Activated CD8-positive, alpha-beta T cell treated with anti-CD3 and anti-CD28 coated beads for 36 hours (primary cell): ENCODE measurements around the gene NDNF. TPM values are rescaled to one million over a fixed set of nuclear protein-coding genes. Genes with fewer than 3 reads are reported as not detected.

Experiments
- ATAC-seq: fragments of 200-7000 bp; cut with Tn5 transposase; one replicate; pipeline ENCODE4 v1.10.0; 2021; ENCODE audit warnings: mild to moderate bottlenecking, moderate library complexity
- CTCF ChIA-PET: fragments of 350-600 bp; sonication (Branson Sonifier 250); formaldehyde crosslinking; loops from one replicate; lab custom pipeline; 2021; ENCODE audit warnings: antibody characterized with exemption; lab: Charles Lee
- POLR2A ChIA-PET: fragments of 350-600 bp; sonication (Branson Sonifier 250); formaldehyde crosslinking; loops from one replicate; lab custom pipeline; 2021; ENCODE audit warnings: antibody characterized with exemption; lab: Charles Lee
- DNase-seq: peaks from one replicate; pipeline ENCODE4 v3.0.0-alpha.2; 2020
- H3K27ac Mint-ChIP-seq: one replicate; pipeline ENCODE4 v1.8.0; 2021; ENCODE audit warnings: mild to moderate bottlenecking, mixed read lengths
- H3K27me3 Mint-ChIP-seq: one replicate; pipeline ENCODE4 v1.8.0; 2021; ENCODE audit warnings: mixed read lengths
- H3K36me3 Mint-ChIP-seq: one replicate; pipeline ENCODE4 v1.8.0; 2021; ENCODE audit warnings: low read depth, mixed read lengths
- H3K4me1 Mint-ChIP-seq: one replicate; pipeline ENCODE4 v1.8.0; 2021; ENCODE audit warnings: low read depth, mixed read lengths
- H3K4me3 Mint-ChIP-seq: one replicate; pipeline ENCODE4 v1.8.0; 2021; ENCODE audit warnings: mild to moderate bottlenecking, moderate library complexity, mixed read lengths
- H3K9me3 Mint-ChIP-seq: one replicate; pipeline ENCODE4 v1.8.0; 2021; ENCODE audit warnings: mixed read lengths
- intact Hi-C: fragments of 100-400 bp; cut with micrococcal nuclease; formaldehyde crosslinking; loops from one replicate; pipeline ENCODE4 v1.10.0; 2022
- total RNA-seq, 2 experiments: library from RNA; stranded (reverse); gene quantifications; one replicate each; pipeline ENCODE4 v1.2.3, GENCODE V29; 2021
- TF ChIP-seq, protein P1 (sequence below): fragments of 200-600 bp; IDR thresholded peaks from one replicate; pipeline ENCODE4 v1.8.0; 2022; ENCODE audit warnings: antibody characterized with exemption, mild to moderate bottlenecking

Gene NDNF
- total RNA-seq, 2 experiments from 2014 or later = 0.34 to 0.41 TPM

DNA sequence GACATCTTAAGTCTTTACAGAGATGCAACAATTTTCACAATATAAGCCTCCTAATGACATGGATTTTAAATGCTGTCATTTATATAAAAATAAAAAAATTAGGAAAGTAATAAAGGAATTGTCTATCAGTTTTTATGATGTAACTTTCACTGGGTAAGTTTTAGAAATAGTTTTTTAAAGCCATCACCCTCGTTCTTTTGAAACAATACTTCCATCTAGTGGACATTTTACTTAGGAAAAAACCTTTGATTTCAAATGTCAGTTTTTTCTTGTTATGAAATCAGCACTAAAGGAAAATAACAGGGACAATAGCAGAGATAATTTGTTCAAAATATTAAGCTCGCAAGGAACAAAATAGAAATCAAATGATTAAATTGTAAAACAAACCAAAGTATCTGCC, 24.3 kb upstream of the NDNF start:
- TF ChIP-seq, protein P1, sequence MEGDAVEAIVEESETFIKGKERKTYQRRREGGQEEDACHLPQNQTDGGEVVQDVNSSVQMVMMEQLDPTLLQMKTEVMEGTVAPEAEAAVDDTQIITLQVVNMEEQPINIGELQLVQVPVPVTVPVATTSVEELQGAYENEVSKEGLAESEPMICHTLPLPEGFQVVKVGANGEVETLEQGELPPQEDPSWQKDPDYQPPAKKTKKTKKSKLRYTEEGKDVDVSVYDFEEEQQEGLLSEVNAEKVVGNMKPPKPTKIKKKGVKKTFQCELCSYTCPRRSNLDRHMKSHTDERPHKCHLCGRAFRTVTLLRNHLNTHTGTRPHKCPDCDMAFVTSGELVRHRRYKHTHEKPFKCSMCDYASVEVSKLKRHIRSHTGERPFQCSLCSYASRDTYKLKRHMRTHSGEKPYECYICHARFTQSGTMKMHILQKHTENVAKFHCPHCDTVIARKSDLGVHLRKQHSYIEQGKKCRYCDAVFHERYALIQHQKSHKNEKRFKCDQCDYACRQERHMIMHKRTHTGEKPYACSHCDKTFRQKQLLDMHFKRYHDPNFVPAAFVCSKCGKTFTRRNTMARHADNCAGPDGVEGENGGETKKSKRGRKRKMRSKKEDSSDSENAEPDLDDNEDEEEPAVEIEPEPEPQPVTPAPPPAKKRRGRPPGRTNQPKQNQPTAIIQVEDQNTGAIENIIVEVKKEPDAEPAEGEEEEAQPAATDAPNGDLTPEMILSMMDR = no peak
- CTCF ChIA-PET = interaction anchor here (0.5 kb wide), 1 partner anchor 764 kb away, joined by 3 read pairs; no protein-coding TSS in a partner anchor
- no peaks in the 10 kb centered on the region for H3K4me1 Mint-ChIP-seq
- intact Hi-C loops = no loop called here
- no peaks in the 10 kb centered on the region for H3K27me3 Mint-ChIP-seq
- no peaks in the 10 kb centered on the region for H3K36me3 Mint-ChIP-seq
- DNase-seq = no peak
- H3K27ac Mint-ChIP-seq = no peak overlapping the region
- H3K4me3 Mint-ChIP-seq = no peak overlapping the region
- no peaks in the 10 kb centered on the region for H3K9me3 Mint-ChIP-seq
- POLR2A ChIA-PET = no interaction called here
- ATAC-seq = no peak

DNA sequence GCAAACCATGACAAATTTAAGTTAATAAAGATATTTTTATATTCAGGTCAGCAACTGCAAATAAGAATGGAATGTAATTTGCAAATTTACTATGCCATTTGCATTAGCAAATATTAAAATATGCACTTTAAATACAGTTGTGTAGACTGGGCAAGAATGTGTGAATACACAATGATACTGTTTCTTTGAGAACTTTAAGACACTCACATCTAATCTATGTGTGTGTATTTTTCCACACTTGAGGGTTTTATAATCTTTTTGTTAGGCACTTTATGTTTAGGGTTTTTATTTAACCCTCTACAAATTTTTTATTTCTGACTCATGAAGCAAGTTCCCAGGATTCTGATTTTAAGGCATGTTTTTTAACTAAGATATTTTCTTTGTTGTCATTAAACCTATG, 23.9 kb upstream of the NDNF start:
- Mint-ChIP-seq H3K27ac (no peak overlapping the region), H3K27me3 (no peaks in the 10 kb centered on the region), H3K9me3 (no peaks in the 10 kb centered on the region), H3K36me3 (no peaks in the 10 kb centered on the region), H3K4me3 (no peak overlapping the region), H3K4me1 (no peaks in the 10 kb centered on the region)
- DNase-seq (no peak), ATAC-seq (no peak)
- TF ChIP-seq, protein P1 = no peak
- CTCF ChIA-PET = no interaction called here
- intact Hi-C loops = no loop called here
- POLR2A ChIA-PET = no interaction called here

DNA sequence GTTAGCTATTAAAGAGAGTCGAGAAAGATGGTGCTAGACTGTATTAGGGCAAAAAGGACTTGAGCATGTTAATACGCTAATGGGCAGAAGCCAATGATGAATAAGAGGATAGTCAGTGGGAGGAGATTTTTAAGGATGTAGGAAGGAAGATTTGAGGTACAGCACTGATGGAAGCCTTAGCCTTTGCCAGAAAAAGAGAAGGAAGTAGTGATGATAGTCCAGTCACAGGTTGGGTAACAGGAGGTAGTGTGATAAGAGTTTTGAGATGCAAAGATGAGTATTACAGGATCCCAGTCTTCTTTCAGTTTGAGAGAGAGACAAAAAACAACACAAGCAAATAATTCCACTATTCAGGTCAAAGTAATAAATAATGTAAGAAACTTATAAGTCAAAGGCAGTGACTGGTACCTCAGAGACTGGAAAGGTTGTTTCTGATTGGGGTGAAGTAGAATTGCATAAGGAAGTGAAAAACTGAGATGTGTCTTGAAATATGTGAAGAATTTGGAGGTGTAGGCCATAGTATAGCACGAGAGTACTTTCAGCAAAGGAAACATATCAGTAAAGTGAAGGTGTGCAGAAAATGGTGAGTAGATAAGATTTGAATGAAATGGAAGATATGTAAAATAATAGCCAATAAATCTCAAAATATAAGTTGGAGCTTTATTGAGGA, 22.1 kb upstream of the NDNF start:
- TF ChIP-seq, protein P1 = no peak
- POLR2A ChIA-PET = no interaction called here
- DNase-seq (no peak), ATAC-seq (no peak)
- no peaks in the 10 kb centered on the region for H3K36me3 Mint-ChIP-seq
- intact Hi-C loops = loop anchor here (5.0 kb wide), 2 partner anchors 377 to 937 kb away; no protein-coding TSS in a partner anchor
- H3K9me3 Mint-ChIP-seq = no peaks in the 10 kb centered on the region
- CTCF ChIA-PET = interaction anchor here (0.9 to 1.5 kb wide), 2 partner anchors 98 to 377 kb away, joined by 4 to 6 read pairs; no protein-coding TSS in a partner anchor
- H3K4me3 Mint-ChIP-seq = no peak overlapping the region
- no peak overlapping the region for H3K27ac Mint-ChIP-seq
- no peaks in the 10 kb centered on the region for H3K27me3 Mint-ChIP-seq
- H3K4me1 Mint-ChIP-seq = no peaks in the 10 kb centered on the region

DNA sequence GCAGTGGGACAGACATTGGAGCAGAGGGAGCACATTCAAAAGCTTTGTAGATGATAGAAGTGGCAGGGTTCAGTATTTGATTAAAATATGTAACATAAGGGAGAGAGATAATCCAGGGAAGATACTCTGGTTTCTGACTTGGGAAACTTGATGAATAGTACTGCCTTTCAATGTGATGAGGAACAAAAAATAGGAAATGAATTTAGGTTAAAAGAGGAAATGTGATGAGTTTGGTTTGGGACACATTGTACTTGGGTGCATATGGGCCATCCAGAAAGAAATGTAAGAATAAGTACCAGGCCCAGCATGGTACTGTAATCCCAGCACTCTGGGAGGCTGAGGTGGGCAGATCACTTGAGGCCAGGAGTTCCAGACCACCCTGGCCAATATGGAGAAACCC, 20.9 kb upstream of the NDNF start:
- intact Hi-C loops = loop anchor here (5.0 kb wide), 2 partner anchors 376 to 936 kb away; no protein-coding TSS in a partner anchor
- H3K27ac Mint-ChIP-seq = no peak overlapping the region
- ATAC-seq (no peak), DNase-seq (no peak)
- H3K36me3 Mint-ChIP-seq = no peaks in the 10 kb centered on the region
- no peak overlapping the region for H3K4me3 Mint-ChIP-seq
- POLR2A ChIA-PET = no interaction called here
- H3K4me1 Mint-ChIP-seq = no peaks in the 10 kb centered on the region
- no peaks in the 10 kb centered on the region for H3K9me3 Mint-ChIP-seq
- TF ChIP-seq, protein P1 = no peak
- H3K27me3 Mint-ChIP-seq = no peaks in the 10 kb centered on the region
- CTCF ChIA-PET = no interaction called here

DNA sequence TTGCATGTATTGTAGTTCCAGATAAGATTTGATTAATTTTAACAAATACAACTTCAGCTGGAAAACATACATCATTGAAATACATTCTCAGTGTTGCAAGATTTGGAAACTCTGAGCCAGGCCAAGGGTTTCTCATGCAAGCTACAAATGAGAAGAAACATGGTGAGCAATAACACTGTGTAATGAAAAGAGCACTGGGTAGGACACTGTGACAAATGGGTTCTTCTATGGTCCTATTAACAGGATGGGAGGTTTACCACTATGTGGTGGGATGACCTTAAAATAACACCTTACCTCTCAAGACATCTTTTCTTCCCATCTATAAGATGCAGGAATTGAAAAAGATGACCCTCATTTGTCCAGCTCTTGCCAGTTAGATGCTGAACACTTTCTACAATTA, 19.6 kb upstream of the NDNF start:
- Mint-ChIP-seq H3K9me3 (no peaks in the 10 kb centered on the region), H3K27ac (no peak overlapping the region), H3K4me1 (no peaks in the 10 kb centered on the region), H3K4me3 (no peak overlapping the region), H3K36me3 (no peaks in the 10 kb centered on the region), H3K27me3 (no peaks in the 10 kb centered on the region)
- DNase-seq = peak; percentile 10
- intact Hi-C loops = loop anchor here (5.0 kb wide), 2 partner anchors 375 to 935 kb away; no protein-coding TSS in a partner anchor
- POLR2A ChIA-PET = no interaction called here
- TF ChIP-seq, protein P1 = no peak
- CTCF ChIA-PET = interaction anchor here (1.0 to 1.1 kb wide), 2 partner anchors 208 to 937 kb away, joined by 3 read pairs; no protein-coding TSS in a partner anchor
- ATAC-seq = no peak
